Rectal smooth muscle tissue (tissue), 1 donor: ENCODE measurements around the gene KLRB1.
"Not testable (repeated sequence)": the region's sequence is repeated elsewhere in the genome, so short reads cannot be mapped to it uniquely, and the experiment has no call there.

Experiments used
- H3K27ac ChIP-seq: one replicate; pipeline ENCODE4 v1.7.0; 2013; ENCODE audit warnings: low read depth, low read length, inconsistent platforms
- H3K27me3 ChIP-seq: one replicate; pipeline ENCODE4 v1.7.0; 2013; ENCODE audit warnings: low read length; ENCODE audit not compliant: control insufficient read depth, insufficient read depth
- H3K36me3 ChIP-seq: one replicate; pipeline ENCODE4 v1.7.0; 2013; ENCODE audit warnings: low read length; ENCODE audit not compliant: control insufficient read depth, insufficient read depth
- H3K4me1 ChIP-seq: one replicate; pipeline ENCODE4 v1.7.0; 2013; ENCODE audit warnings: low read length; ENCODE audit not compliant: control insufficient read depth, insufficient read depth
- H3K4me3 ChIP-seq: one replicate; pipeline ENCODE4 v1.7.0; 2013; ENCODE audit warnings: low read length
- H3K9ac ChIP-seq: one replicate; pipeline ENCODE4 v1.7.0; 2013; ENCODE audit warnings: low read length

KLRB1 gene

GRCh38 chr12:9610606-9611005 is 2.9 kb upstream of the KLRB1 start:
- H3K4me3 ChIP-seq, H3K36me3 ChIP-seq, H3K27ac ChIP-seq, H3K4me1 ChIP-seq, H3K9ac ChIP-seq, H3K27me3 ChIP-seq: not testable (repeated sequence)

GRCh38 chr12:9606736-9607372 is 862 bp downstream of the KLRB1 start:
- no peak overlapping the region for H3K9ac ChIP-seq
- H3K4me3 ChIP-seq = no peak overlapping the region

GRCh38 chr12:9606247-9606646 is 1.5 kb downstream of the KLRB1 start:
- H3K27me3 ChIP-seq = no peaks in the 10 kb centered on the region

More at GRCh38 chr12:9606736-9607372, 862 bp downstream of the KLRB1 start:
- H3K36me3 ChIP-seq = no peaks in the 10 kb centered on the region
- H3K27me3 ChIP-seq = no peaks in the 10 kb centered on the region
- H3K27ac ChIP-seq = no peak overlapping the region
- no peaks in the 10 kb centered on the region for H3K4me1 ChIP-seq

GRCh38 chr12:9605483-9605882 is 2.2 kb downstream of the KLRB1 start:
- H3K27ac ChIP-seq = no peak overlapping the region
- no peak overlapping the region for H3K4me3 ChIP-seq
- no peaks in the 10 kb centered on the region for H3K36me3 ChIP-seq
- H3K4me1 ChIP-seq = no peaks in the 10 kb centered on the region
- no peaks in the 10 kb centered on the region for H3K27me3 ChIP-seq
- no peak overlapping the region for H3K9ac ChIP-seq

More at GRCh38 chr12:9606247-9606646, 1.5 kb downstream of the KLRB1 start:
- no peak overlapping the region for H3K27ac ChIP-seq
- H3K4me1 ChIP-seq = no peaks in the 10 kb centered on the region
- no peak overlapping the region for H3K9ac ChIP-seq
- H3K4me3 ChIP-seq = no peak overlapping the region
- no peaks in the 10 kb centered on the region for H3K36me3 ChIP-seq

GRCh38 chr12:9604287-9604686 is 3.4 kb downstream of the KLRB1 start:
- no peaks in the 10 kb centered on the region for H3K27me3 ChIP-seq
- no peak overlapping the region for H3K4me3 ChIP-seq
- no peak overlapping the region for H3K27ac ChIP-seq
- H3K4me1 ChIP-seq = no peaks in the 10 kb centered on the region
- H3K9ac ChIP-seq = no peak overlapping the region
- no peaks in the 10 kb centered on the region for H3K36me3 ChIP-seq

- H3K36me3 ChIP-seq, H3K27ac ChIP-seq, H3K4me1 ChIP-seq, H3K27me3 ChIP-seq, H3K4me3 ChIP-seq, H3K9ac ChIP-seq: not testable (repeated sequence)
Observed at GRCh38 chr12:9600426-9600825, 7.3 kb downstream of the KLRB1 start.

GRCh38 chr12:9598363-9598762 is 9.4 kb downstream of the KLRB1 start:
- Histone ChIP-seq H3K4me3 (no peak overlapping the region), H3K4me1 (no peaks in the 10 kb centered on the region), H3K36me3 (no peaks in the 10 kb centered on the region), H3K9ac (no peak overlapping the region), H3K27me3 (no peaks in the 10 kb centered on the region), H3K27ac (no peak overlapping the region)

GRCh38 chr12:9597365-9597764 is 10.4 kb downstream of the KLRB1 start:
- Histone ChIP-seq H3K27me3 (no peaks in the 10 kb centered on the region), H3K4me3 (no peak overlapping the region), H3K4me1 (no peaks in the 10 kb centered on the region), H3K27ac (no peak overlapping the region), H3K9ac (no peak overlapping the region), H3K36me3 (no peaks in the 10 kb centered on the region)

- H3K36me3 ChIP-seq = no peaks in the 10 kb centered on the region
- H3K27me3 ChIP-seq = no peaks in the 10 kb centered on the region
- H3K4me1 ChIP-seq = no peaks in the 10 kb centered on the region
- no peak overlapping the region for H3K4me3 ChIP-seq
- no peak overlapping the region for H3K27ac ChIP-seq
- no peak overlapping the region for H3K9ac ChIP-seq
Observed at GRCh38 chr12:9590441-9590840, 17.3 kb downstream of the KLRB1 start.

GRCh38 chr12:9588749-9589148 is 19.0 kb downstream of the KLRB1 start:
- H3K4me1 ChIP-seq = no peaks in the 10 kb centered on the region
- H3K4me3 ChIP-seq = no peak overlapping the region
- H3K36me3 ChIP-seq = no peaks in the 10 kb centered on the region
- no peaks in the 10 kb centered on the region for H3K27me3 ChIP-seq
- H3K27ac ChIP-seq = no peak overlapping the region
- no peak overlapping the region for H3K9ac ChIP-seq

GRCh38 chr12:9587987-9588600 is 19.6 kb downstream of the KLRB1 start:
- Histone ChIP-seq H3K9ac (no peak overlapping the region), H3K27me3 (no peaks in the 10 kb centered on the region), H3K36me3 (no peaks in the 10 kb centered on the region), H3K4me3 (no peak overlapping the region), H3K27ac (no peak overlapping the region), H3K4me1 (no peaks in the 10 kb centered on the region)

- not testable (repeated sequence) for H3K27me3 ChIP-seq, H3K27ac ChIP-seq, H3K36me3 ChIP-seq, H3K4me3 ChIP-seq, H3K4me1 ChIP-seq, H3K9ac ChIP-seq
Observed at GRCh38 chr12:9577729-9578128, 30.0 kb downstream of the KLRB1 start.

GRCh38 chr12:9567151-9567550 is 40.6 kb downstream of the KLRB1 start:
- not testable (repeated sequence) for H3K36me3 ChIP-seq, H3K27me3 ChIP-seq, H3K9ac ChIP-seq, H3K4me1 ChIP-seq, H3K27ac ChIP-seq, H3K4me3 ChIP-seq
